Lower leg skin (tissue), 3 donors: Measurements from ENCODE around the gene SFSWAP.

Experiments
- CTCF ChIP-seq, 3 donors: fragments of 450-650 bp; IDR thresholded peaks; one replicate each; pipeline ENCODE4 v1.5.1; 2016; ENCODE audit warnings: antibody characterized with exemption in 3 of 3, mild to moderate bottlenecking in 3 of 3, moderate library complexity in 2 of 3
- POLR2A ChIP-seq, 2 donors: fragments of 450-650 bp; IDR thresholded peaks; one replicate each; pipeline ENCODE4 v1.6.1; 2016 to 2017; ENCODE audit warnings: antibody characterized with exemption in 2 of 2, mild to moderate bottlenecking in 1 of 2, moderate library complexity in 1 of 2

DNA sequence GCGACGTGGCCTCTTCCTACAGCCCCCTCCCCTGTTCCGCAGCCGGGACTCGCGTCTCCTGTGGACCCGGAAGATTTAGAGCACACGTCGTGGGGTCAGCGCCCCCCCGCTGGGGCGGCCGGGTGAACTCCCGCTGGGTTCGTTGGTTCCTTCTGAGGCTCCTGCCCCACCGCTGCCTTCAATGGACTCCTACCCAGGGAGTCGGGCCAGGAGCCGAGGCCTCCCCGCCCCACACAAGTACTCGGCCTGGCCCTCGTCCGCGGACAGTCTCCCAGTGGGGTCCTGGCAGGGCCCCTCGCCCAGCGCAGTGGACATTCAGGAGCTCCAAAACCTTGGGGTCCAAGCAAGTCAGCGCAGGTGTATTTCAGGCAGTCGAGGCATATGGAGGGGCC is 118.5 kb downstream of the SFSWAP start:
- TF ChIP-seq CTCF (IDR thresholded peaks at IDR 0.05) (no peak), POLR2A (IDR thresholded peaks at IDR 0.05) (no peak)
